ENCODE results near the gene SLC6A1.

SLC6A1 gene

DNA sequence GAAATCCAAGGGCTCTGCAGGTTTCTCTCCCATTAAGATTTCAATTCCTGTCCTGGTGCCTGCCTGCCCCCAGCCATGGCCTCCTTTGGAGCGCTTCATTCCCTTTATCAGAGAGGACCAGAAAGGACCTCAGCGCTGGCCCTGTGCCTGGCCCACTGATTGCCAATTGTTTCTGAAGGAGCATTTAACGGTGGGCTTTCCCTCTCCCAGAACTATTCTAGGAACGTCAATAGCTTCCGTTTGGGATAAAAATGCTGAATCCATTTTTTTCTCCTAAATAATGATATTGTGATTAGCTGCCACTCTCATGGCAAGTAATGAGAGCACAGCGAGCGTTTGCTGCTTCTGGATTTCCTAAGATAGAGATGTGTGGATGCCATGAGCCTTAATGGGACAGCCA is 12.2 kb upstream of the SLC6A1 start:
- H3K36me3 ChIP-seq (ENCODE audit: low read length) = no peaks in the 10 kb centered on the region
- H3F3A ChIP-seq (ENCODE audit: insufficient read depth) = no peaks in the 10 kb centered on the region
- H2AFZ ChIP-seq (ENCODE audit: low read depth, low read length, severe bottlenecking) = no peak overlapping the region
- H3K4me2 ChIP-seq (ENCODE audit: low read depth, low read length, poor library complexity, severe bottlenecking) = no peak overlapping the region
- no peak overlapping the region for H3K4me3 ChIP-seq (ENCODE audit: insufficient read depth, low read length, poor library complexity, severe bottlenecking)
- H3K79me2 ChIP-seq (ENCODE audit: insufficient read depth, low read length) = no peaks in the 10 kb centered on the region
- TF ChIP-seq EZH2phosphoT487 (conservative IDR thresholded peaks at IDR 0.05; ENCODE audit: low read length) (no peak), CTCF (IDR thresholded peaks at IDR 0.05; ENCODE audit: insufficient read depth, low read length, poor library complexity, severe bottlenecking) (no peak)
- no peak overlapping the region for H3K9ac ChIP-seq (ENCODE audit: low read length)
- no peaks in the 10 kb centered on the region for H4K20me1 ChIP-seq (ENCODE audit: low read depth, low read length)
- no peaks in the 10 kb centered on the region for H3K9me2 ChIP-seq (replicated peaks; ENCODE audit: insufficient read depth, low read length)
- H3K27ac ChIP-seq (ENCODE audit: low read depth, low read length) = no peak overlapping the region
- no peaks in the 10 kb centered on the region for H3K27me3 ChIP-seq (ENCODE audit: low read length)
- H3K9me3 ChIP-seq (ENCODE audit: insufficient read depth, low read length) = no peaks in the 10 kb centered on the region; the same call in 1 of the 2 replicates

DNA sequence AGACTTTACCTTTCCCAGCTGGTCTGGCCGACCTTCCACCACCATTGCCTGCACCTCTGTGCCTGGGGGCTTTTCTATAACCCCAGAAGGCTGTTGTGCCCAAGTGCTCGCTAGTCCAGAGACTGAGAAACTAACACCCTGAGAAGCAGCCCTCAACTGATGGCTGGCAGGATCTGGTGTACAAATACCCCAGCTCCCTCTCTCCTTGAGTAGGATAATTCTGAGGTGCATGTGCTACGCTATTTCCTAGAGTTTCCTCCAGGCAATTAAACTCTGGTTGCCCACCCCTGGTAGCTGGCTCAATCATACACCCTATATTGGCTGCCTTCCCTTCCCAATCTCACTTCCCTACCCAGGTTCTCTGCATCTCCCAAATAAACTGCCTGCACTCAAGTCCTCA is 11.5 kb upstream of the SLC6A1 start:
- H3F3A ChIP-seq (ENCODE audit: insufficient read depth) = no peaks in the 10 kb centered on the region
- TF ChIP-seq EZH2phosphoT487 (conservative IDR thresholded peaks at IDR 0.05; ENCODE audit: low read length) (no peak), CTCF (IDR thresholded peaks at IDR 0.05; ENCODE audit: insufficient read depth, low read length, poor library complexity, severe bottlenecking) (no peak)
- H3K9me3 ChIP-seq (ENCODE audit: insufficient read depth, low read length) = no peaks in the 10 kb centered on the region; the same call in 1 of the 2 replicates
- no peaks in the 10 kb centered on the region for H3K36me3 ChIP-seq (ENCODE audit: low read length)
- H3K9ac ChIP-seq (ENCODE audit: low read length) = no peak overlapping the region
- H3K79me2 ChIP-seq (ENCODE audit: insufficient read depth, low read length) = no peaks in the 10 kb centered on the region
- no peaks in the 10 kb centered on the region for H3K9me2 ChIP-seq (replicated peaks; ENCODE audit: insufficient read depth, low read length)
- no peaks in the 10 kb centered on the region for H3K27me3 ChIP-seq (ENCODE audit: low read length)
- H3K27ac ChIP-seq (ENCODE audit: low read depth, low read length) = no peak overlapping the region
- no peak overlapping the region for H2AFZ ChIP-seq (ENCODE audit: low read depth, low read length, severe bottlenecking)
- H3K4me3 ChIP-seq (ENCODE audit: insufficient read depth, low read length, poor library complexity, severe bottlenecking) = no peak overlapping the region
- H3K4me2 ChIP-seq (ENCODE audit: low read depth, low read length, poor library complexity, severe bottlenecking) = no peak overlapping the region
- no peaks in the 10 kb centered on the region for H4K20me1 ChIP-seq (ENCODE audit: low read depth, low read length)

- H4K20me1 ChIP-seq (ENCODE audit: low read depth, low read length) = no peaks in the 10 kb centered on the region
- no peak overlapping the region for H3K27ac ChIP-seq (ENCODE audit: low read depth, low read length)
- H3K27me3 ChIP-seq (ENCODE audit: low read length) = no peaks in the 10 kb centered on the region
- no peak for TF ChIP-seq EZH2phosphoT487 (conservative IDR thresholded peaks at IDR 0.05; ENCODE audit: low read length)
- no peak for TF ChIP-seq CTCF (IDR thresholded peaks at IDR 0.05; ENCODE audit: insufficient read depth, low read length, poor library complexity, severe bottlenecking)
- no peak overlapping the region for H2AFZ ChIP-seq (ENCODE audit: low read depth, low read length, severe bottlenecking)
- H3K9me3 ChIP-seq (ENCODE audit: insufficient read depth, low read length) = no peaks in the 10 kb centered on the region
- H3K36me3 ChIP-seq (ENCODE audit: low read length) = no peaks in the 10 kb centered on the region
- no peaks in the 10 kb centered on the region for H3K79me2 ChIP-seq (ENCODE audit: insufficient read depth, low read length)
- H3K4me3 ChIP-seq (ENCODE audit: insufficient read depth, low read length, poor library complexity, severe bottlenecking) = no peak overlapping the region
- H3F3A ChIP-seq (ENCODE audit: insufficient read depth) = no peaks in the 10 kb centered on the region
- H3K4me2 ChIP-seq (ENCODE audit: low read depth, low read length, poor library complexity, severe bottlenecking) = no peak overlapping the region
- no peaks in the 10 kb centered on the region for H3K9me2 ChIP-seq (replicated peaks; ENCODE audit: insufficient read depth, low read length)
- H3K9ac ChIP-seq (ENCODE audit: low read length) = no peak overlapping the region
Measured at GRCh38 chr3:10981961-10982360, 10.6 kb upstream of the SLC6A1 start.

Measured in SU-DHL-6 (cell line).